ENCODE measurements around the gene PHACTR1.

- no peak for TF ChIP-seq EP300 (IDR thresholded peaks at IDR 0.05)
- no peak for TF ChIP-seq POLR2A (IDR thresholded peaks at IDR 0.05)
- TF ChIP-seq POLR2AphosphoS5 (IDR thresholded peaks at IDR 0.05), result no peak
Measured at GRCh38 chr6:12861603-12862002, 145.0 kb downstream of the PHACTR1 start.
